Measurements from ENCODE around the gene FKRP. TPM values are rescaled to one million over a fixed set of nuclear protein-coding genes. Genes with fewer than 3 reads are reported as not detected.

FKRP gene
- total RNA-seq, 2 experiments from 2014 or later, result 15.5 to 18.9 TPM

GRCh38 chr19:46732172-46732938 lies 13.5 kb upstream of the FKRP start:
- H3K4me1 ChIP-seq (ENCODE audit: insufficient read depth, low read length, poor library complexity, severe bottlenecking), result no peaks in the 10 kb centered on the region
- ChIA-PET POLR2A (interaction anchor here (0.6 kb wide), 1 partner anchor 26 kb away, joined by 4 read pairs; no protein-coding TSS in a partner anchor), CTCF (ENCODE audit: unreplicated experiment) (no interaction called here)

DNA sequence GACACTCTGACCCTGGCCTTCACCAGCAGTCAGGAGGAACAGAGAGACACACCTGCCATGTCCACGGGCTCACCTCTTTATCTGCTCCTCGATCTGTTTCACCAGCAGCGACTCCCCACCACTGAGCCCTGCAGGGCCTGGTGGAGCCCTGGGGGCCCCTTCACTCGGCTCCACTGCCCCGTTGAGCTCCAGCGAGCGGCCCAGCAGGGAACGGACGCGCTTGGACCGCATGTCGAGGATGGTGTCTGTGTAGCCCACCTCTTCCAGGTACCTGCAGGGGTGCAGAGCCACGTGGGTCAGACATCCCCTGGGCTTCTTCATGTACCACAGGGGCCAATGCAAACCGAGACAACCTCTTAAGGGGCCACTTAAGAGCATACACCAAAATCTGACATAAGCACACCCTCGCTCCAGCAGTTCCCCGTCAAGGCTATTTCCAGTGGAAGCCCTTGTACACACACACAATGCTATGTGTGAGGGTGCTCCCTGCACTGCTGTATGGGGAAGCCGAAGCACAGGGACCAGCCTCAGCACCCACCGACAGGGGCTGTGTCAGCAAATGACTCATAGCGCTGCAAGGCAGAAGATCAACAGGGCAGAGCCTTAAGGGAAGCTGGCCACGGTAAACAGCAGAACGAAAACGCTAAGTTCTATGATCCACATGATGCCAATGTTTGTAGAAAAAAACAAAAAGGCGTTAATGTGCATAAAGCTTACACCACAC lies 12.7 kb upstream of the FKRP start:
- no TSS peak for BruUV-seq (replicated peaks)
- POLR2A ChIA-PET, result no interaction called here
- no peak overlapping the region for H3K4me2 ChIP-seq (ENCODE audit: low read length)

More at GRCh38 chr19:46732172-46732938, 13.5 kb upstream of the FKRP start:
- Histone ChIP-seq H3K9me3 (ENCODE audit: low read length) (no peaks in the 10 kb centered on the region), H3K4me2 (ENCODE audit: low read length) (no peak overlapping the region), H4K20me1 (ENCODE audit: insufficient read depth, low read length) (0 out of 2 replicates have a peak, but pooled peaks cover 4% of the 10 kb centered on the region), H3K36me3 (ENCODE audit: insufficient read depth, low read length) (peaks cover 90% of the 10 kb centered on the region), H3K4me3 (ENCODE audit: low read depth, low read length, poor library complexity, severe bottlenecking) (no peak overlapping the region), H3K27ac (ENCODE audit: low read depth, low read length, poor library complexity, severe bottlenecking) (no peak overlapping the region), H3K79me2 (ENCODE audit: insufficient read depth, low read depth, low read length) (no peaks in the 10 kb centered on the region), H3K9me2 (ENCODE audit: insufficient read depth, low read length) (no peaks in the 10 kb centered on the region), H2AFZ (ENCODE audit: low read length) (no peak overlapping the region)
- no TSS peak for BruUV-seq (replicated peaks)
- intact Hi-C loops (cut with micrococcal nuclease; ENCODE audit: unreplicated experiment), result no loop called here
- no peak for DNase-seq (ENCODE audit: low spot score)
- TF ChIP-seq, protein P1, sequence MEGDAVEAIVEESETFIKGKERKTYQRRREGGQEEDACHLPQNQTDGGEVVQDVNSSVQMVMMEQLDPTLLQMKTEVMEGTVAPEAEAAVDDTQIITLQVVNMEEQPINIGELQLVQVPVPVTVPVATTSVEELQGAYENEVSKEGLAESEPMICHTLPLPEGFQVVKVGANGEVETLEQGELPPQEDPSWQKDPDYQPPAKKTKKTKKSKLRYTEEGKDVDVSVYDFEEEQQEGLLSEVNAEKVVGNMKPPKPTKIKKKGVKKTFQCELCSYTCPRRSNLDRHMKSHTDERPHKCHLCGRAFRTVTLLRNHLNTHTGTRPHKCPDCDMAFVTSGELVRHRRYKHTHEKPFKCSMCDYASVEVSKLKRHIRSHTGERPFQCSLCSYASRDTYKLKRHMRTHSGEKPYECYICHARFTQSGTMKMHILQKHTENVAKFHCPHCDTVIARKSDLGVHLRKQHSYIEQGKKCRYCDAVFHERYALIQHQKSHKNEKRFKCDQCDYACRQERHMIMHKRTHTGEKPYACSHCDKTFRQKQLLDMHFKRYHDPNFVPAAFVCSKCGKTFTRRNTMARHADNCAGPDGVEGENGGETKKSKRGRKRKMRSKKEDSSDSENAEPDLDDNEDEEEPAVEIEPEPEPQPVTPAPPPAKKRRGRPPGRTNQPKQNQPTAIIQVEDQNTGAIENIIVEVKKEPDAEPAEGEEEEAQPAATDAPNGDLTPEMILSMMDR (conservative IDR thresholded peaks at IDR 0.05; ENCODE audit: low read length), result no peak
- TF ChIP-seq EZH2phosphoT487 (IDR thresholded peaks at IDR 0.05; ENCODE audit: borderline replicate concordance, low read depth, low read length), result no peak

More for the DNA sequence above, 12.7 kb upstream of the FKRP start:
- Histone ChIP-seq H3K4me3 (ENCODE audit: low read depth, low read length, poor library complexity, severe bottlenecking) (no peak overlapping the region), H4K20me1 (ENCODE audit: insufficient read depth, low read length) (0 out of 2 replicates have a peak, but pooled peaks cover 4% of the 10 kb centered on the region), H2AFZ (ENCODE audit: low read length) (no peak overlapping the region), H3K27ac (ENCODE audit: low read depth, low read length, poor library complexity, severe bottlenecking) (no peak overlapping the region), H3K9me3 (ENCODE audit: low read length) (no peaks in the 10 kb centered on the region), H3K36me3 (ENCODE audit: insufficient read depth, low read length) (peaks cover 90% of the 10 kb centered on the region), H3K79me2 (ENCODE audit: insufficient read depth, low read depth, low read length) (no peaks in the 10 kb centered on the region), H3K4me1 (ENCODE audit: insufficient read depth, low read length, poor library complexity, severe bottlenecking) (no peaks in the 10 kb centered on the region), H3K9me2 (ENCODE audit: insufficient read depth, low read length) (no peaks in the 10 kb centered on the region)
- intact Hi-C loops (cut with micrococcal nuclease; ENCODE audit: unreplicated experiment), result no loop called here
- CTCF ChIA-PET (ENCODE audit: unreplicated experiment), result no interaction called here
- TF ChIP-seq EZH2phosphoT487 (IDR thresholded peaks at IDR 0.05; ENCODE audit: borderline replicate concordance, low read depth, low read length), result no peak
- TF ChIP-seq, protein P1 (conservative IDR thresholded peaks at IDR 0.05; ENCODE audit: low read length), result no peak
- no peak for DNase-seq (ENCODE audit: low spot score)
